IPS-18a (cell line): Measurements from ENCODE around the gene AMBRA1.

Source experiments
- H3K27ac ChIP-seq: one replicate; pipeline ENCODE4 v1.5.1; 2013; ENCODE audit warnings: low read length
- H3K27me3 ChIP-seq: one replicate; pipeline ENCODE4 v1.6.1; 2013; ENCODE audit warnings: mild to moderate bottlenecking, low read length; ENCODE audit not compliant: control insufficient read depth, insufficient read depth
- H3K36me3 ChIP-seq: one replicate; pipeline ENCODE4 v1.6.1; 2013; ENCODE audit warnings: low read depth, low read length; ENCODE audit not compliant: control insufficient read depth
- H3K4me1 ChIP-seq: one replicate; pipeline ENCODE4 v1.6.1; 2013; ENCODE audit warnings: low read depth, low read length; ENCODE audit not compliant: control insufficient read depth
- H3K4me3 ChIP-seq: one replicate; pipeline ENCODE4 v1.5.1; 2013; ENCODE audit warnings: low read length
- H3K9ac ChIP-seq: one replicate; pipeline ENCODE4 v1.6.1; 2013; ENCODE audit warnings: mild to moderate bottlenecking, low read length, moderate library complexity
- H3K9me3 ChIP-seq: one replicate; pipeline ENCODE4 v1.6.1; 2013; ENCODE audit warnings: low read depth, low read length; ENCODE audit not compliant: control insufficient read depth

The AMBRA1 gene

DNA sequence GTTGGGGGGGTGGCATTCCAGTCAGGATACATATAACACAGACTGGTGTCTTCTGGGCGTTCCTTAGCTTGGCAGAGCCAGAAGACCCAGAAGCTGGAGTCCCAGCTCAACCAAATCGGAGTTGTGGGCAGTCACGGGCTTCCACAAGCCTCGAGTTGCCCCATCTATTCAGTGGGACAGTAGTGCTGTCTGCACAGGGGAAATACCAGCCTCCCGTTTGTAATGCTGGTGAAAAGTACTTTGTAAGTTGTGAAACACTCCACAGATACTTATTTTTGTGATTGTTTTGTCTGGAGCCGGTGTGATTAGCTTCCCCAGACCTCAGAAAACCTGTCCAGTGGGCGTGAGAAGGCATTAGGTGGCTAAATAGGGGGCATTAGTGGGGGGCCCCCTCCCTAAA is 232.9 kb downstream of the AMBRA1 start:
- no peak overlapping the region for H3K4me3 ChIP-seq

DNA sequence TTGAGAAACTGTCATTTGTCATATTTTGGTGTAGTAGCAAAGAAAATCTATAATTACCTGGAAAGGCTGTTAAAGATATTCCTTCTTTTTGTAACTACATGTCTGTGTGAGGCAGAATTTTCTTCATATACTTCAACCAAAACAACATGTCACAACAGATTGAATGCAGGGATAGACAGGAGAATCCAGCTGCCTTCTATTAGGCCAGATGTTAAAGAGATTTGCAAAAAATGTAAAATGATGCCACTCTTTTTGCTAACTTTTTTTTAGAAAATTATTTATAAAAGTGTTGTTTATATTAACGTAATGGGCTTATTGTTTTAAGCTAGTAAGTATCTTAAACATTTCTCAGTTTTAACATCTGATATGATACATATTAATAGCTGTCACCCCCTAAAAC is 233.9 kb downstream of the AMBRA1 start:
- Histone ChIP-seq H3K9me3 (no peaks in the 10 kb centered on the region), H3K9ac (no peak overlapping the region), H3K4me3 (no peak overlapping the region), H3K4me1 (no peaks in the 10 kb centered on the region), H3K36me3 (no peaks in the 10 kb centered on the region), H3K27me3 (no peaks in the 10 kb centered on the region), H3K27ac (no peak overlapping the region)

More for the DNA sequence above, 232.9 kb downstream of the AMBRA1 start:
- no peak overlapping the region for H3K9ac ChIP-seq
- H3K27me3 ChIP-seq, result no peaks in the 10 kb centered on the region
- no peaks in the 10 kb centered on the region for H3K36me3 ChIP-seq
- no peaks in the 10 kb centered on the region for H3K4me1 ChIP-seq
- no peaks in the 10 kb centered on the region for H3K9me3 ChIP-seq
- no peak overlapping the region for H3K27ac ChIP-seq

DNA sequence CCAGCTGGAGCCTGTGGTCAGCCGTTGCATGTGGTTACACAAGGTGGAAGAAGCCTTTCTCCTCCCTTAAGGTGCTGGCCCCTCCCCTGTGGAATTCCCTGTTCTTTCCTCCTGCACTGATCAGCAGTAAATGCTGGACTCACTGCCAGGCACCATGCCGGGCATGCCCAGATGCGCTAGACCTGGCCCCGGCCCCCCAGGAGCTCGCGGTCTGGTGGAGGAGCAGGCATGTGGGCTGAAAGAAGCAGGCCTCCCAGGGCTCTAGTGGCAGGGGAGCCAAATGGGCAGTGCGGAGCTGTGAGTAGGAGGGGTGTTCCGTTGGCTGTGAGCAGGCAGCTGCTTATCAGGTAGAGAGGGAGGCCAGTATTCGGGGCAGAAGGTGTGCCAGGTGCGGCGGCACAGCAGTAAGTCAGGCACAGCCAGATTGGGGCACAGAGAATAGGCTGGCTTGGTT is 236.3 kb downstream of the AMBRA1 start:
- Histone ChIP-seq H3K27ac (no peak overlapping the region), H3K4me3 (no peak overlapping the region), H3K4me1 (peaks cover 5% of the 10 kb centered on the region)

DNA sequence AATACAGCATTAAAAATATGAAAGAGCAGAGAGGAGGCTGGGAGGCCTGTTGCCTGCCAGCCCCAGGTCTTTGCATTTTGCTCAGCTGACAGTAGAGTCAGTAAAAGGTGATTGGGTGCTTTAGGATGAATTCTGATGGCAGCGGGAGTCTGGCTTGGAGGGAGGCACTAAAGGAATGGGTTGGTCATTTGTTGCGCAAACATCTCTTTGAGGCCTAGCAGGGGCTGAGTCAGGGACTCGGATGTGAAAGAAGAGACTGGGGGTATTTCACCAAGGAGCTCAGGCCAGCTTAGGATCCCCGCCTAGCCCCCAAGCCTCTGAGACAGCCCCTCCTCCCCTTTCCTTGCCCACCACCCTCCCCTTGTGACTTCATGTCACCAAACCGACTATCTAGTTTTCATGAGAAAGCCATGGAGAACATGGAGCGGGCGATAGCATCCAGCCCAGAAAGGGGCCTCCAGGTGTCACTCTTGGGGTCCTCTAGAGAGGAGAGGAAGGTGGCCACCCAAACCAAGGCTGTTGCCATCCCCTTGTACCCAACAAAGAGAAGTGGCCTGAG is 236.8 kb downstream of the AMBRA1 start:
- no peaks in the 10 kb centered on the region for H3K9me3 ChIP-seq
- no peak overlapping the region for H3K27ac ChIP-seq
- H3K4me3 ChIP-seq, result no peak overlapping the region
- no peaks in the 10 kb centered on the region for H3K27me3 ChIP-seq
- peaks cover 5% of the 10 kb centered on the region for H3K4me1 ChIP-seq
- no peak overlapping the region for H3K9ac ChIP-seq
- H3K36me3 ChIP-seq, result no peaks in the 10 kb centered on the region

More for the DNA sequence above, 236.3 kb downstream of the AMBRA1 start:
- Histone ChIP-seq H3K9ac (no peak overlapping the region), H3K36me3 (no peaks in the 10 kb centered on the region), H3K27me3 (no peaks in the 10 kb centered on the region), H3K9me3 (no peaks in the 10 kb centered on the region)

DNA sequence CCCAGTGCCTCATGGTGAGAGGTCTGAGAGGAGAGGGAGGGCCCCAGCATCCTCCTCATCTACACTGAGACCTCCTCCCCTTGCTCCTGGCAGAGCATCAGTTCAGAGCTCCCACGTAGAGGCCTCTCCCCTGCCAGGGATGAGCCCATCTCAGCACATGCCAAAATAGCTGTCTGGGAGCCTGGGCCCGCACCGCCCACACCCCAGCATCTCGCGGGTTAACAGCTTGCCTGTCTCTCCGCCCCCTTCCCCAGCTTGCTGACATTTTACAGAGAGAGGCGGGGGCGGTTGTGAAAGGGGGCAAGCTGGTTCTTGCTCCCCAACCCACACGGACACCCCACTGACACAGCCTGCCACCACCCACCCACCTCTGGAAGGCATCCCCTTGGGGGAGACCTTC is 240.1 kb downstream of the AMBRA1 start:
- no peaks in the 10 kb centered on the region for H3K36me3 ChIP-seq
- no peak overlapping the region for H3K27ac ChIP-seq
- peaks cover 17% of the 10 kb centered on the region for H3K4me1 ChIP-seq
- no peak overlapping the region for H3K9ac ChIP-seq
- no peak overlapping the region for H3K4me3 ChIP-seq
- no peaks in the 10 kb centered on the region for H3K27me3 ChIP-seq
- no peaks in the 10 kb centered on the region for H3K9me3 ChIP-seq

DNA sequence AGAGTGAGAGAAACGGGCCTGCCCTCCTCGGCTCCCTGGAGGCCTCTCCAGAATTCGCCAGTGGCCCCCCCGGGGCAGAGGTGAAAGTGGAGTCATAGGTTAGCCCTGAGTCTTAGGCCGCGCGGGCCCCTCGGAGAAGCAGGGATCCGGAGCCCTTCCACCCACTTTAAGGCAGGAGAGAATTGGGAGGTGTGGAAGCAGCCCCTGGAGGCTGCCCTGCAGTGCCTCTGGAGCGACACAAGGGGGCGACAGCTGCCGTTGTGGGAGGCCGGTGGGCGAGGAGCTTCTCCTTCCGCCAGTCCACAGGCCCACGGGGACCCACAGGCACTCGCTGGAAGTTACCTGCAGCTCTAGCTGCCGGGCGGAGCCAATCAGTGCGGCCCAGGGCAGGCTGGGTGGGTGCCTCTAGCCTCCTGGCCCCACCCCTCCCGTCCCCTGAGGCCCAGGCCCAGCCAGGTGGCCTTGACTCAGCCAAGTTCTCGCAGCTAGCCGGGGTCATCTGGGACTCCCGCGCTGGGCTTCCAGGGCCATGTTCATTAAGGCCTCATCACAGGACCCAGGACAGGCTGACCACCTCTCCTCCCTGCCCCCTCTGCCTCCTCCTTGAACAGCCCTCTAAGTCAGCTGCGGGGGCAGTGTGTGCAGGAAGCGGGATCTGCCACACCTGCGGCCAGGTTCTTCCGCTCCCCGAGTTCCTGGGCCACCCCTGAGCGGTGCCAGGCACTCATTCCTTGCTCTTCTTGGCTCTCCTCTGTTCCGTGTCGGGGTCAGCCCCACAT is 241.6 kb downstream of the AMBRA1 start:
- no peak overlapping the region for H3K27ac ChIP-seq
- no peaks in the 10 kb centered on the region for H3K27me3 ChIP-seq
- no peaks in the 10 kb centered on the region for H3K36me3 ChIP-seq
- no peaks in the 10 kb centered on the region for H3K9me3 ChIP-seq
- H3K9ac ChIP-seq, result no peak overlapping the region
- H3K4me1 ChIP-seq, result peaks cover 23% of the 10 kb centered on the region
- H3K4me3 ChIP-seq, result no peak overlapping the region

DNA sequence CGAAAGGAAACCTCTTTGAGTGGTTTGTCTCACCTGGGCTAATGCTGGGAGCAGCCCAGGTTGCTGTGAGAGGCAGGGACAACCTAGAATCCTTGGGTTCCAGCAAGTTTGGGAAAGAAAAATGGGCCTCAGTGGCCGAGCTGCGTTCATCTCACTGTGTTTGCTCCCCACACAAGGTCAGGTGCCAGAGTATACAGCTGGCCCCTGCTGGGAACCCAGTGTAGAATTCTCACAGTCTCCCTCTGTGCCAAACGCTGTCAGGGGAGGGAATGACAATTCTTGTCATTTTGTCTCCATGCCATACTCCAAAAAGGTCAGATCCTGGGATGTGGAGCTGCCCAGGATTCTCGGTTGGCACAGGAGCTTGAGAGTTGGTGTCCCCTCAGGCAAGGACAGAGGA is 242.2 kb downstream of the AMBRA1 start:
- Histone ChIP-seq H3K27me3 (peaks cover 4% of the 10 kb centered on the region), H3K27ac (no peak overlapping the region), H3K9ac (no peak overlapping the region), H3K4me1 (peaks cover 27% of the 10 kb centered on the region), H3K9me3 (no peaks in the 10 kb centered on the region), H3K4me3 (no peak overlapping the region), H3K36me3 (no peaks in the 10 kb centered on the region)

DNA sequence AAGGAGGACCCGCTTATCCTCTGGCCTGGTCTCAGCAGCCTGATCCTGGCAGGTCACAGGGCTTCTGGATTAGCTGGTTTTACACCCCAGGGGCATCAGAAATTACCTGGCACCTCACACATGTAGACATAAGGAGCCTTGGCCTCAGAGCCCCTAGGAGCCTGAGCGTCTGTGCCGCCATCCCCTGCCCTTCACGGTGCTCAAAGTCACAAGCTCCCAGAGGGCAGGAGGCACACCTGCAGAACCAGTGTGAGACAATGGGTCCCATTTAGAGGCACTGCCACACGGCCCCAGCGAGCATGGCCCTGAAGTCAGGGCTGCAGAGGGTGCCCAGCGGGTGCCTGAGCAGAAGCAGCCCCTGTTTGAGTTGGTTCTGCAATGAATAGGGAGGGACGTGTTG is 242.7 kb downstream of the AMBRA1 start:
- Histone ChIP-seq H3K27me3 (peaks cover 9% of the 10 kb centered on the region), H3K36me3 (no peaks in the 10 kb centered on the region), H3K27ac (no peak overlapping the region), H3K9me3 (no peaks in the 10 kb centered on the region), H3K9ac (no peak overlapping the region), H3K4me3 (no peak overlapping the region), H3K4me1 (peaks cover 30% of the 10 kb centered on the region)

DNA sequence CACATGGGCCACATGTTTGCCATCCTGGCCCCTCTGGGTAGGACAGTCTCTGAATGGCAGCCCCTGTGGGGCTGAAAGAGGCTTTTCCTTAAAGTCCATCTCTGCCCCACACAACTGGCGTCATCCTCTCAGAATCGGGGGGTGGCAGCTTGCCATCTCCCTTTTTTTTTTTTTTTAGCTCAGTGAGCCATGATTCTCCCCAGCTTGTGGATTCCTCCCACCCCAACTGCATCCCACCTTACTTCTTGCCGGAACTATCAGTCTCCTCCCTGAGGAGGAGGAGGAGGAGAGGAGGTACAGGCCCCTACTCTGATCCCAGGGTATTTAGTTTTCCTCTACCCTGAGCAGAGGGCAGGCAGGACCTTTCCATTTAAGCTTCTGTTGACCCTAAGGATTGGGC is 243.1 kb downstream of the AMBRA1 start:
- H3K9ac ChIP-seq, result no peak overlapping the region
- no peak overlapping the region for H3K4me3 ChIP-seq
- H3K36me3 ChIP-seq, result no peaks in the 10 kb centered on the region
- peaks cover 31% of the 10 kb centered on the region for H3K4me1 ChIP-seq
- no peak overlapping the region for H3K27ac ChIP-seq
- peaks cover 11% of the 10 kb centered on the region for H3K27me3 ChIP-seq
- H3K9me3 ChIP-seq, result no peaks in the 10 kb centered on the region

DNA sequence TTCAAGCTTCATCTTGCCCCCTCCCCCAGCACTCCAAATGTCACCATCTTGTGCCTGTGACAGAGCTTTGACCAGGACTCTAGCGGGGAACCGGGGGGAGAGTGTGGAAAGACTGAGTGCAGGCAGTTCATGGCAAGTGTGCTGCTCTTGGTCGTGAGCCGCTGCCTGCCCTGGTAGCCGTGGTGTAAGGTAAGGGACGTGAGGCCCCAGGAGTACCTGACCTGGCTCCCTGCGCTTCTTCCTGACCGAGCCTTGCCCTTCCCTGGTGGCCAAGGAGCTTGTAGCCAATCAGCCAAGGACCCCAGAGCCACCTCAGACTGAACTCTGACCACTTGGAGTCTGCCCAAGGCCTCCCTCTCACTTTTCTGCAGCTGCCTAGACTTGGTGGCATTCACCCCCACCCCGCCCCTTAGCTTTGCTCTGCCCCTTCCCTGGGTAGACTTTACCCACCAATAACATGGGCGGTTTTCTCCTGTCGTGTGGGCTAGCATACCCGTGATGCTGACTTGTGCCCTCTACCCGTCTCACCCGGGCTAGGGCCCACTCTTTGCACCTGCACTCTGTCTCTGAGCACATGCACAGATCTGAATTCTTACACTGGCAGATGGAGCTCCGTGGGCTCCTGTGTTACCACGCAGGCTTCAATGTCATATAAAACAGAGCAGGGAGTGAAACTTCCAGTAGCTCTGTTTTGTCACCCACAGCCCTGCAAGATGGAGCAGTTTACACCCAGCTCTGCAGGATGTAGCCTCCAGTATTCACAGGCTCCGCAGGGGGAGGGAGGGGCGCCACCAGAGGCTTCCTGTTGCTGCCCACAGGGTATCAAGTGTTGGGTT is 245.0 kb downstream of the AMBRA1 start:
- no peaks in the 10 kb centered on the region for H3K36me3 ChIP-seq
- no peak overlapping the region for H3K9ac ChIP-seq
- peaks cover 38% of the 10 kb centered on the region for H3K4me1 ChIP-seq
- H3K27me3 ChIP-seq, result peaks cover 11% of the 10 kb centered on the region
- peak overlapping the region; percentile 65 for H3K4me3 ChIP-seq
- H3K9me3 ChIP-seq, result no peaks in the 10 kb centered on the region
- H3K27ac ChIP-seq, result no peak overlapping the region

DNA sequence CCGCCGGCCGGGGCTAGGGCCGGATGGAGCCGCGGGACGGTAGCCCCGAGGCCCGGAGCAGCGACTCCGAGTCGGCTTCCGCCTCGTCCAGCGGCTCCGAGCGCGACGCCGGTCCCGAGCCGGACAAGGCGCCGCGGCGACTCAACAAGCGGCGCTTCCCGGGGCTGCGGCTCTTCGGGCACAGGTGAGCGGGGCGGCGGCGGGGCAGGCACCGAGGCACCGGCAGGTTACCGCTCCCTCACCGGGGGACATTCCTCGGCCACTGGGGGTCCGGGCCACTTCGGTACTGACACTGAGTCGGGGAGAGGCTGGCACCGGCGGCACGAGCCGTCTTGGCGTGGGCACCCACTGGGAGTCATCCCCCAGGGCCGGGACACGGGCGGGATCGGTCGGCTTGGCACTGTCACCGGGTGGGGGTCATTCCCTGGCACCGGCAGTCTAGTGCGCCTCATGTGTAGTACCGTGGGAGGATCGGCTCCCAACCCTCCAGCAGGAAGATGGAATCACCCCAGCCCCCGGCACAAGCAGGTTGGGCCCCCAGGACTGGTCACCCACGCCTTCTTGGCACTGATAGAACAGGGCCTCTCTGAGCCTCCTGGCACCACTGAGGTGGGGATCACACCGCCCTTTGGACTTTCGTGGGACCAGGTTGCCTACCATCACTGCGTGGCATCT is 246.0 kb downstream of the AMBRA1 start:
- H3K27ac ChIP-seq, result no peak overlapping the region
- H3K4me1 ChIP-seq, result peaks cover 43% of the 10 kb centered on the region
- peak overlapping the region; percentile 55 for H3K9ac ChIP-seq
- no peaks in the 10 kb centered on the region for H3K36me3 ChIP-seq
- H3K27me3 ChIP-seq, result peaks cover 11% of the 10 kb centered on the region
- H3K4me3 ChIP-seq, result peak overlapping the region; percentile 65
- no peaks in the 10 kb centered on the region for H3K9me3 ChIP-seq
